GM21786 (cell line): Measurements from ENCODE around the gene GATM.
"Not testable (repeated sequence)": the region's sequence is repeated elsewhere in the genome, so short reads cannot be mapped to it uniquely, and the experiment has no call there.

Source experiments
- ATAC-seq: cut with Tn5 transposase; IDR thresholded peaks from one replicate; pipeline ENCODE4 v1.9.1; 2021; ENCODE audit not compliant: unreplicated experiment

Gene GATM

GRCh38 chr15:45314117-45314516 lies 64.2 kb downstream of the GATM start:
- ATAC-seq: not testable (repeated sequence)
